OCI-LY1 (cell line): ENCODE results near the gene GPR33.

Experiments
- H2AFZ ChIP-seq: fragments of 200-600 bp; sonication (generic), shearing (Covaris generic); 2 replicates; pipeline ENCODE4 v1.6.0; 2014; ENCODE audit warnings: antibody characterized with exemption, mild to moderate bottlenecking, low read length
- H3F3A ChIP-seq: fragments of 200-600 bp; sonication (generic), shearing (Covaris generic); 2 replicates; pipeline ENCODE4 v1.6.0; 2014; ENCODE audit warnings: mild to moderate bottlenecking, antibody characterized with exemption, low read length, moderate library complexity; ENCODE audit not compliant: insufficient read depth
- H3K27ac ChIP-seq: fragments of 200-600 bp; sonication (generic); 2 replicates; pipeline ENCODE4 v1.5.1; 2014; ENCODE audit warnings: low read length, mixed run types, mild to moderate bottlenecking, low read depth; ENCODE audit not compliant: poor library complexity, severe bottlenecking
- H3K27me3 ChIP-seq: fragments of 200-600 bp; sonication (generic); 2 replicates; pipeline ENCODE4 v1.6.0; 2014; ENCODE audit warnings: antibody characterized with exemption, mild to moderate bottlenecking, low read length, moderate library complexity; ENCODE audit not compliant: insufficient read depth
- H3K36me3 ChIP-seq: fragments of 200-600 bp; sonication (generic); 2 replicates; pipeline ENCODE4 v1.6.1; 2014; ENCODE audit warnings: mild to moderate bottlenecking, antibody characterized with exemption, low read length, moderate library complexity, mixed read lengths; ENCODE audit not compliant: insufficient read depth
- H3K4me1 ChIP-seq: fragments of 200-600 bp; sonication (generic); 2 replicates; pipeline ENCODE4 v1.5.1; 2014; ENCODE audit warnings: mild to moderate bottlenecking, low read length, moderate library complexity; ENCODE audit not compliant: insufficient read depth, severe bottlenecking
- H3K4me2 ChIP-seq: fragments of 200-600 bp; sonication (generic), shearing (Covaris generic); 2 replicates; pipeline ENCODE4 v1.6.1; 2014; ENCODE audit warnings: low read length
- H3K4me3 ChIP-seq: fragments of 200-600 bp; sonication (generic); 2 replicates; pipeline ENCODE4 v1.5.1; 2014; ENCODE audit warnings: low read length, low read depth, mild to moderate bottlenecking, mixed read lengths; ENCODE audit not compliant: poor library complexity, severe bottlenecking
- H3K79me2 ChIP-seq: fragments of 200-600 bp; shearing (Covaris generic); 2 replicates; pipeline ENCODE4 v1.6.1; 2016; ENCODE audit warnings: mixed run types, low read length, mixed read lengths; ENCODE audit not compliant: insufficient read depth
- H3K9ac ChIP-seq: fragments of 200-600 bp; sonication (generic), shearing (Covaris generic); 2 replicates; pipeline ENCODE4 v1.6.1; 2014; ENCODE audit warnings: mild to moderate bottlenecking, low read length, mixed read lengths
- H3K9me2 ChIP-seq: fragments of 200-600 bp; sonication (generic), shearing (Covaris generic); 2 replicates; pipeline ENCODE4 v1.6.1; 2014; ENCODE audit warnings: low read depth, mild to moderate bottlenecking, low read length, mixed read lengths
- H3K9me3 ChIP-seq: fragments of 200-600 bp; shearing (Covaris generic); 2 replicates; pipeline ENCODE4 v1.6.1; 2014; ENCODE audit warnings: low read length, mixed read lengths
- H4K20me1 ChIP-seq: fragments of 200-600 bp; sonication (generic), shearing (Covaris generic); 2 replicates; pipeline ENCODE4 v1.6.0; 2016; ENCODE audit warnings: mild to moderate bottlenecking, low read length; ENCODE audit not compliant: insufficient read depth
- EZH2 ChIP-seq: fragments of 200-600 bp; sonication (generic), shearing (Covaris generic); IDR thresholded peaks from 2 replicates; pipeline ENCODE4 v1.8.0; 2017; ENCODE audit warnings: borderline replicate concordance, mixed run types, mild to moderate bottlenecking, antibody characterized with exemption, low read length, moderate library complexity, mixed read lengths
- TF ChIP-seq, protein P1 (sequence below): fragments of 200-600 bp; sonication (generic), shearing (Covaris generic); IDR thresholded peaks from 2 replicates; pipeline ENCODE4 v1.5.1; 2017; ENCODE audit warnings: mild to moderate bottlenecking, antibody characterized with exemption, low read length, moderate library complexity, mixed read lengths

Gene GPR33

DNA sequence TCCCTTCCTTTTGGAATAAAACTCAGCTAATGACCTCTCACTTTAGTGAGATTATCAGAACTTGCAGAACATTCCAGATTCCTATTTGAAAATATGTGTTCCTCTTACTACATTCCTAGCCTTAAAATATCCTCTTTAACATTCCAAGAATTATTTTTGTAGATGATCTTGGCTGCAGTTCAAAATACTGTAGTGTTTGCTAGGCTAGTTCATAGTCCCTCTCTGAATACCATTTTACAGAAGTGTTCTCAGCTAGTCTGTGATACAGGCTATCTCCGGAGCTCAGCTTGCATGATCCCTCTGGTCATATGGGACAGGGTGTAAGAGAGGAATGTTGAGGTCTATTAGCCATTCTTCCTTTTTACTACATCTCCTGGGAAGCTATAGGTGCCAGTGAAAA lies 17.6 kb upstream of the GPR33 start:
- TF ChIP-seq EZH2, result no peak
- TF ChIP-seq, protein P1, sequence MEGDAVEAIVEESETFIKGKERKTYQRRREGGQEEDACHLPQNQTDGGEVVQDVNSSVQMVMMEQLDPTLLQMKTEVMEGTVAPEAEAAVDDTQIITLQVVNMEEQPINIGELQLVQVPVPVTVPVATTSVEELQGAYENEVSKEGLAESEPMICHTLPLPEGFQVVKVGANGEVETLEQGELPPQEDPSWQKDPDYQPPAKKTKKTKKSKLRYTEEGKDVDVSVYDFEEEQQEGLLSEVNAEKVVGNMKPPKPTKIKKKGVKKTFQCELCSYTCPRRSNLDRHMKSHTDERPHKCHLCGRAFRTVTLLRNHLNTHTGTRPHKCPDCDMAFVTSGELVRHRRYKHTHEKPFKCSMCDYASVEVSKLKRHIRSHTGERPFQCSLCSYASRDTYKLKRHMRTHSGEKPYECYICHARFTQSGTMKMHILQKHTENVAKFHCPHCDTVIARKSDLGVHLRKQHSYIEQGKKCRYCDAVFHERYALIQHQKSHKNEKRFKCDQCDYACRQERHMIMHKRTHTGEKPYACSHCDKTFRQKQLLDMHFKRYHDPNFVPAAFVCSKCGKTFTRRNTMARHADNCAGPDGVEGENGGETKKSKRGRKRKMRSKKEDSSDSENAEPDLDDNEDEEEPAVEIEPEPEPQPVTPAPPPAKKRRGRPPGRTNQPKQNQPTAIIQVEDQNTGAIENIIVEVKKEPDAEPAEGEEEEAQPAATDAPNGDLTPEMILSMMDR, result no peak

DNA sequence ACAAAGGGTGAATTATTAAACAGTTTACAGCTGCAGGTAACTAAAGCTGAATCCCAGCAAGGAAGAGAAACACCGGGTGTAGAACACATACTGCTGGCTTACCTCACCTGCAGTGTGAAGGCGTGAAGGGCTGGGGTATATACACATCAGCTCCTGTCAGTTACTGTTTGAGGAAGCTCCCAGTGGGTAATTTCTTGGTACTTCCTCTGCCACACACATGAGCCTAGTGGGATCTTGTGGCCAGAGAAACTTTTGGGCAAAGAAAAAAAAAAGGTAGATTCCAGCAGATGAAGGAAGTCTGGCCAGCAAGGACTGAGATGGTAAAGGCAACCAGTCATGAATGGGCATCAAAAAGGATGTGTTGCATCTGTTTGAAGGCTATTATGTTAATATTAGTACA lies 14.0 kb upstream of the GPR33 start:
- H3K79me2 ChIP-seq, result no peaks in the 10 kb centered on the region
- H3K9me2 ChIP-seq, result no peaks in the 10 kb centered on the region
- H3K36me3 ChIP-seq, result no peaks in the 10 kb centered on the region
- H3F3A ChIP-seq, result no peaks in the 10 kb centered on the region
- H3K9me3 ChIP-seq, result no peaks in the 10 kb centered on the region
- no peak overlapping the region for H2AFZ ChIP-seq
- TF ChIP-seq, protein P1, result no peak
- no peak for TF ChIP-seq EZH2
- no peak overlapping the region for H3K9ac ChIP-seq
- H3K4me1 ChIP-seq, result no peaks in the 10 kb centered on the region
- H3K4me3 ChIP-seq, result no peak overlapping the region
- no peak overlapping the region for H3K27ac ChIP-seq
- no peaks in the 10 kb centered on the region for H3K27me3 ChIP-seq
- H4K20me1 ChIP-seq, result no peaks in the 10 kb centered on the region
- no peak overlapping the region for H3K4me2 ChIP-seq

More for the DNA sequence above, 17.6 kb upstream of the GPR33 start:
- H3K9ac ChIP-seq, result no peak overlapping the region
- no peaks in the 10 kb centered on the region for H3K9me3 ChIP-seq
- no peak overlapping the region for H3K4me3 ChIP-seq
- no peaks in the 10 kb centered on the region for H3K4me1 ChIP-seq
- H3K36me3 ChIP-seq, result no peaks in the 10 kb centered on the region
- H4K20me1 ChIP-seq, result no peaks in the 10 kb centered on the region
- no peaks in the 10 kb centered on the region for H3K27me3 ChIP-seq
- no peak overlapping the region for H3K27ac ChIP-seq
- no peaks in the 10 kb centered on the region for H3K79me2 ChIP-seq
- no peak overlapping the region for H2AFZ ChIP-seq
- no peaks in the 10 kb centered on the region for H3K9me2 ChIP-seq
- H3F3A ChIP-seq, result no peaks in the 10 kb centered on the region
- no peak overlapping the region for H3K4me2 ChIP-seq

DNA sequence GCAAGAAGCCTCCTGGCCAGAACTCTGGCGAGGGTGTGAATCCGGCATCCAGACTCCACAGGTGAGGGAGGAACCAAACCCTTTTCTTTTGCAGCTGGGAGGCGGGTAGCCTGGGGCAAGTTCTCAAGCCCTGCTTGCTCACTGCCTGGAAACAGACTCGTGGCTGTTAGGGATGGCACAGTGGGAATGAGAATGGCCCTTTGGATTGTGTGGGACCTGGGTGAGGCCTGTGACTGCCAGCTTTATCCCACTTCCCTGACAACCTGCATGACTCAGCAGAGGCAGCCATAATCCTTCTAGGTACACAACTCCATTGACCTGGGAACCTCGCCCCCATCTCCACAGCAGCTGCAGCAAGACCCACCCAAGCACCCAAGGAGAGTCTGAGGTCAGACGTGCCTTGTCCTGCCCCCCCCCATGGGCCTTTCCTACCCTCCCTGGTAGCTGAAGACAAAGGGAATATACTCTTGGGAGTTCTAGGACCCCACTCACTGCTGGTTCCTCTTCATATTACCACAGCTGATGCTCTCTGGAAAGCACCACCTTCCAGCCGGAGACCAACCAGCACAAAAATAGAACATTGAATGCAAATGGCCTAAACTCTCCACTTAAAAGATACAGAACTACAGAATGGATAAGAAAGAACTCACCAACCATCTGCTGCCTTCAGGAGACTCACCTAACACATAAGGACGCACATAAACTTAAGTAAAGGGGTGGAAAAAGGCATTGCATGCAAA lies 5.1 kb upstream of the GPR33 start:
- Histone ChIP-seq H3K27ac (no peak overlapping the region), H3K4me2 (no peak overlapping the region), H3K9me3 (no peaks in the 10 kb centered on the region), H3K9me2 (no peaks in the 10 kb centered on the region), H3K4me3 (no peak overlapping the region), H3K27me3 (no peaks in the 10 kb centered on the region), H3K79me2 (no peaks in the 10 kb centered on the region), H3K4me1 (peaks cover 27% of the 10 kb centered on the region), H3K36me3 (no peaks in the 10 kb centered on the region), H2AFZ (no peak overlapping the region), H4K20me1 (no peaks in the 10 kb centered on the region), H3K9ac (no peak overlapping the region), H3F3A (no peaks in the 10 kb centered on the region)
- no peak for TF ChIP-seq EZH2
- TF ChIP-seq, protein P1, result no peak
